Endothelial cell of umbilical vein (primary cell): ENCODE measurements around the gene BMAL2.

Experiments
- CTCF ChIP-seq, 2 donors: IDR thresholded peaks; 1 replicate in 1 of 2; 2 replicates in 1 of 2; pipeline ENCODE4 v1.5.1; 2011; ENCODE audit warnings: low read length in 2 of 2, mild to moderate bottlenecking in 2 of 2, moderate library complexity in 2 of 2, control low read depth in 1 of 2, inconsistent platforms in 1 of 2, low read depth in 1 of 2; ENCODE audit not compliant: insufficient read depth in 1 of 2; ENCODE audit errors: extremely low read depth in 1 of 2
- FOS ChIP-seq: IDR thresholded peaks from 2 replicates; pipeline ENCODE4 v1.6.1; 2011; ENCODE audit warnings: mild to moderate bottlenecking, low read length, moderate library complexity, borderline replicate concordance; ENCODE audit not compliant: insufficient read depth
- MYC ChIP-seq: IDR thresholded peaks from one replicate; pipeline ENCODE4 v1.6.1; 2011; ENCODE audit warnings: mild to moderate bottlenecking, low read depth, low read length
- POLR2AphosphoS5 ChIP-seq: IDR thresholded peaks from 2 replicates; pipeline ENCODE4 v1.6.1; 2012; ENCODE audit warnings: low read depth, mild to moderate bottlenecking, control low read depth, low read length, moderate library complexity; ENCODE audit not compliant: insufficient read depth

- no peak for TF ChIP-seq FOS
- no peak for TF ChIP-seq CTCF (IDR thresholded peaks at IDR 0.05; ENCODE audit: extremely low read depth in 1 of 2, insufficient read depth in 1 of 2, low read depth in 1 of 2, low read length in 2 of 2)
- TF ChIP-seq MYC, result no peak
- TF ChIP-seq POLR2AphosphoS5, result no peak
Measured at GRCh38 chr12:27382171-27382795, 49.6 kb downstream of the BMAL2 start.
